WTC11 (cell line): Measurements from ENCODE around the gene GRB10.

Source experiments
- ATF1 ChIP-seq: sonication (generic); formaldehyde crosslinking; IDR thresholded peaks from 2 replicates; pipeline ENCODE4 v1.8.1; 2023; ENCODE audit warnings: mild to moderate bottlenecking, moderate library complexity, missing genetic modification reagents
- NR2C2 ChIP-seq: sonication (generic); formaldehyde crosslinking; IDR thresholded peaks from 2 replicates; pipeline ENCODE4 v1.8.0; 2022; ENCODE audit warnings: mild to moderate bottlenecking, missing genetic modification reagents
- PRDM15 ChIP-seq: sonication (generic); formaldehyde crosslinking; IDR thresholded peaks from 2 replicates; pipeline ENCODE4 v1.8.0; 2022; ENCODE audit warnings: missing genetic modification reagents
- TF ChIP-seq, protein P1 (sequence below): fragments of 200-600 bp; IDR thresholded peaks from 2 replicates; pipeline ENCODE4 v1.8.0; 2022; ENCODE audit warnings: antibody characterized with exemption

GRCh38 chr7:50684011-50684712 is 98.5 kb downstream of the GRB10 start:
- TF ChIP-seq NR2C2 (CRISPR knock-in tag) (no peak), ATF1 (no peak), PRDM15 (no peak)
- TF ChIP-seq, protein P1, sequence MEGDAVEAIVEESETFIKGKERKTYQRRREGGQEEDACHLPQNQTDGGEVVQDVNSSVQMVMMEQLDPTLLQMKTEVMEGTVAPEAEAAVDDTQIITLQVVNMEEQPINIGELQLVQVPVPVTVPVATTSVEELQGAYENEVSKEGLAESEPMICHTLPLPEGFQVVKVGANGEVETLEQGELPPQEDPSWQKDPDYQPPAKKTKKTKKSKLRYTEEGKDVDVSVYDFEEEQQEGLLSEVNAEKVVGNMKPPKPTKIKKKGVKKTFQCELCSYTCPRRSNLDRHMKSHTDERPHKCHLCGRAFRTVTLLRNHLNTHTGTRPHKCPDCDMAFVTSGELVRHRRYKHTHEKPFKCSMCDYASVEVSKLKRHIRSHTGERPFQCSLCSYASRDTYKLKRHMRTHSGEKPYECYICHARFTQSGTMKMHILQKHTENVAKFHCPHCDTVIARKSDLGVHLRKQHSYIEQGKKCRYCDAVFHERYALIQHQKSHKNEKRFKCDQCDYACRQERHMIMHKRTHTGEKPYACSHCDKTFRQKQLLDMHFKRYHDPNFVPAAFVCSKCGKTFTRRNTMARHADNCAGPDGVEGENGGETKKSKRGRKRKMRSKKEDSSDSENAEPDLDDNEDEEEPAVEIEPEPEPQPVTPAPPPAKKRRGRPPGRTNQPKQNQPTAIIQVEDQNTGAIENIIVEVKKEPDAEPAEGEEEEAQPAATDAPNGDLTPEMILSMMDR = no peak
